Esophagus squamous epithelium (tissue), 5 donors: ENCODE measurements around the gene MC3R. TPM values are rescaled to one million over a fixed set of nuclear protein-coding genes. Genes with fewer than 3 reads are reported as not detected.

Source experiments
- DNase-seq: peaks from one replicate; lab custom pipeline; 2025; lab: John Stamatoyannopoulos, UW
- H3K27ac ChIP-seq, 4 donors: fragments of 200-600 bp; sonication (generic); one replicate each; pipeline ENCODE4 v1.5.1; 2016 to 2019; ENCODE audit warnings: mild to moderate bottlenecking in 1 of 4
- H3K27me3 ChIP-seq, 4 donors: fragments of 200-600 bp; sonication (generic); 1 replicate in 3 of 4; 2 replicates in 1 of 4; pipeline versions ENCODE4 v1.5.1 to v1.6.0; 2017 to 2021; ENCODE audit warnings: antibody characterized with exemption in 1 of 4
- H3K36me3 ChIP-seq, 3 donors: fragments of 200-600 bp; sonication (generic); one replicate each; pipeline ENCODE4 v1.5.1; 2016 to 2019
- H3K4me1 ChIP-seq, 3 donors: fragments of 200-600 bp; sonication (generic); one replicate each; pipeline ENCODE4 v1.5.1; 2017 to 2019
- H3K4me3 ChIP-seq, 4 donors: fragments of 200-600 bp; sonication (generic); 1 replicate in 3 of 4; 2 replicates in 1 of 4; pipeline ENCODE4 v1.5.1; 2016 to 2019; ENCODE audit warnings: mild to moderate bottlenecking in 2 of 4, moderate library complexity in 1 of 4
- H3K9me3 ChIP-seq, 3 donors: fragments of 200-600 bp; sonication (generic); one replicate each; pipeline ENCODE4 v1.5.1; 2016 to 2019
- CTCF ChIP-seq, 6 experiments: fragments of 450-650 bp in 4 of 6; fragments of 200-600 bp in 2 of 6; sonication (generic) in 2 of 6; IDR thresholded peaks; one replicate each; pipeline ENCODE4 v1.5.1; 2016 to 2019; ENCODE audit warnings: antibody characterized with exemption in 6 of 6, mild to moderate bottlenecking in 4 of 6, moderate library complexity in 4 of 6
- POLR2A ChIP-seq, 4 donors: fragments of 450-650 bp; IDR thresholded peaks; one replicate each; pipeline ENCODE4 v1.6.1; 2017; ENCODE audit warnings: antibody characterized with exemption in 4 of 4, mild to moderate bottlenecking in 4 of 4, moderate library complexity in 3 of 4
- WGBS, 2 donors: methylation state at CpG; one replicate each; pipeline ENCODE4 v1.1.5; 2018; 5-methylcytosine and 5-hydroxymethylcytosine counted together
- intact Hi-C: fragments of 100-400 bp; cut with DNase I; formaldehyde crosslinking; loops from one replicate; pipeline ENCODE4 v1.15.0; 2022
- small RNA-seq, 4 donors: library from RNA; depleted of rRNA; stranded (forward); fragments of <200 nt; gene quantifications; one replicate each; pipeline ENCODE3, GENCODE V24; 2016
- total RNA-seq, 4 donors: library from RNA; depleted of rRNA; stranded (reverse); fragments of >200 nt; gene quantifications; one replicate each; pipeline ENCODE4 v1.1.0, GENCODE V29; 2016
- donor health status: DM: yes; HTN: yes; CAD: no.

The MC3R gene
- total RNA-seq, 4 donors from 2014 or later, result not detected

- intact Hi-C loops, result no loop called here
- H3K36me3 ChIP-seq, result no peaks in the 10 kb centered on the region
- 43 to 44% methylated on average over 3 of the region's 3 CpGs for WGBS, 2 donors
- no peaks in the 10 kb centered on the region for H3K27me3 ChIP-seq
- no peaks in the 10 kb centered on the region for H3K9me3 ChIP-seq
- TF ChIP-seq POLR2A (IDR thresholded peaks at IDR 0.05) (no peak), CTCF (IDR thresholded peaks at IDR 0.05) (no peak)
- no peaks in the 10 kb centered on the region for H3K4me1 ChIP-seq
- no peak overlapping the region for H3K27ac ChIP-seq
- DNase-seq, result no peak
- H3K4me3 ChIP-seq, result no peak overlapping the region
Measured at GRCh38 chr20:56285496-56285895, 37.0 kb downstream of the MC3R start.

- Histone ChIP-seq H3K4me1 (no peaks in the 10 kb centered on the region), H3K4me3 (no peak overlapping the region), H3K9me3 (no peaks in the 10 kb centered on the region), H3K27ac (no peak overlapping the region), H3K27me3 (no peaks in the 10 kb centered on the region), H3K36me3 (no peaks in the 10 kb centered on the region)
- intact Hi-C loops, result no loop called here
- 34 to 56% methylated on average over 5 of the region's 5 CpGs for WGBS, 2 donors
- DNase-seq, result no peak
- no peak for TF ChIP-seq CTCF (IDR thresholded peaks at IDR 0.05)
- no peak for TF ChIP-seq POLR2A (IDR thresholded peaks at IDR 0.05)
Measured at GRCh38 chr20:56289652-56290051, 41.1 kb downstream of the MC3R start.

- TF ChIP-seq CTCF (IDR thresholded peaks at IDR 0.05) (no peak), POLR2A (IDR thresholded peaks at IDR 0.05) (no peak)
- 92 to 100% methylated on average over 1 of the region's 1 CpG for WGBS, 2 donors
Measured at GRCh38 chr20:56299362-56299761, 50.8 kb downstream of the MC3R start.

More at GRCh38 chr20:56299362-56299761, 50.8 kb downstream of the MC3R start:
- Histone ChIP-seq H3K4me1 (no peaks in the 10 kb centered on the region), H3K27ac (no peak overlapping the region), H3K36me3 (no peaks in the 10 kb centered on the region), H3K27me3 (peaks cover 0 to 7% (median 0%) of the 10 kb centered on the region in 4 donors), H3K4me3 (no peak overlapping the region), H3K9me3 (no peaks in the 10 kb centered on the region)
- DNase-seq, result no peak
- intact Hi-C loops, result no loop called here

Small RNAs within 50 kb of the gene (small RNA-seq; reads per million reads assigned to genes)
- gene RNA5SP487, result 0 to 0.27 (median 0.07) reads per million in 4 donors

Other genes with a start within 250 kb of the MC3R start
- gene CBLN4, start 243.2 kb upstream of the MC3R start, total RNA-seq, result under 1 TPM in 1 of 4 donors, not detected in 3; under 0.01 TPM
- gene FAM210B, start 110.2 kb downstream of the MC3R start, total RNA-seq, result 10 to 100 TPM; 14.0 to 46.2 (median 29.1) TPM
- gene AURKA, start 143.5 kb downstream of the MC3R start, total RNA-seq, result 10 to 100 TPM in 2 of 4 donors, 1 to 10 TPM in 2; 2.9 to 25.8 (median 12.3) TPM
- gene CSTF1, start 143.9 kb downstream of the MC3R start, total RNA-seq, result 10 to 100 TPM; 13.2 to 33.5 (median 24.1) TPM
- 1 to 10 TPM in 1 of 4 donors, under 1 TPM in 3; 0.22 to 1.3 (median 0.63) TPM for gene CASS4, start 163.5 kb downstream of the MC3R start, total RNA-seq
- 10 to 100 TPM; 40.3 to 53.6 (median 44.7) TPM for gene RTF2, start 219.9 kb downstream of the MC3R start, total RNA-seq